Measurements from ENCODE around the gene ERC2.

Gene ERC2

GRCh38 chr3:56383092-56383491 lies 85.2 kb downstream of the ERC2 start:
- no peaks in the 10 kb centered on the region for H3K4me1 ChIP-seq (ENCODE audit: control insufficient read depth, insufficient read depth, low read length)
- no peak overlapping the region for H3K4me3 ChIP-seq (ENCODE audit: low read length)
- H3K27me3 ChIP-seq (ENCODE audit: control insufficient read depth, insufficient read depth, low read length), result no peaks in the 10 kb centered on the region
- H3K9ac ChIP-seq (ENCODE audit: low read length), result no peak overlapping the region
- H3K36me3 ChIP-seq (ENCODE audit: control insufficient read depth, insufficient read depth, low read length), result no peaks in the 10 kb centered on the region
- H3K27ac ChIP-seq (ENCODE audit: low read depth, low read length), result no peak overlapping the region

GRCh38 chr3:56379723-56380287 lies 88.5 kb downstream of the ERC2 start:
- H3K36me3 ChIP-seq (ENCODE audit: control insufficient read depth, insufficient read depth, low read length), result no peaks in the 10 kb centered on the region

GRCh38 chr3:56375654-56376053 lies 92.6 kb downstream of the ERC2 start:
- Histone ChIP-seq H3K9ac (ENCODE audit: low read length) (no peak overlapping the region), H3K4me3 (ENCODE audit: low read length) (no peak overlapping the region), H3K36me3 (ENCODE audit: control insufficient read depth, insufficient read depth, low read length) (no peaks in the 10 kb centered on the region), H3K27me3 (ENCODE audit: control insufficient read depth, insufficient read depth, low read length) (no peaks in the 10 kb centered on the region), H3K27ac (ENCODE audit: low read depth, low read length) (no peak overlapping the region), H3K4me1 (ENCODE audit: control insufficient read depth, insufficient read depth, low read length) (no peaks in the 10 kb centered on the region)

More at GRCh38 chr3:56379723-56380287, 88.5 kb downstream of the ERC2 start:
- Histone ChIP-seq H3K27ac (ENCODE audit: low read depth, low read length) (no peak overlapping the region), H3K4me3 (ENCODE audit: low read length) (no peak overlapping the region), H3K27me3 (ENCODE audit: control insufficient read depth, insufficient read depth, low read length) (no peaks in the 10 kb centered on the region), H3K9ac (ENCODE audit: low read length) (no peak overlapping the region), H3K4me1 (ENCODE audit: control insufficient read depth, insufficient read depth, low read length) (no peaks in the 10 kb centered on the region)

GRCh38 chr3:56373386-56373785 lies 94.9 kb downstream of the ERC2 start:
- no peak overlapping the region for H3K27ac ChIP-seq (ENCODE audit: low read depth, low read length)
- no peaks in the 10 kb centered on the region for H3K36me3 ChIP-seq (ENCODE audit: control insufficient read depth, insufficient read depth, low read length)
- no peak overlapping the region for H3K9ac ChIP-seq (ENCODE audit: low read length)
- no peak overlapping the region for H3K4me3 ChIP-seq (ENCODE audit: low read length)
- H3K4me1 ChIP-seq (ENCODE audit: control insufficient read depth, insufficient read depth, low read length), result no peaks in the 10 kb centered on the region
- no peaks in the 10 kb centered on the region for H3K27me3 ChIP-seq (ENCODE audit: control insufficient read depth, insufficient read depth, low read length)

GRCh38 chr3:56370991-56371775 lies 97.1 kb downstream of the ERC2 start:
- Histone ChIP-seq H3K4me3 (ENCODE audit: low read length) (no peak overlapping the region), H3K9ac (ENCODE audit: low read length) (no peak overlapping the region), H3K27ac (ENCODE audit: low read depth, low read length) (no peak overlapping the region), H3K4me1 (ENCODE audit: control insufficient read depth, insufficient read depth, low read length) (no peaks in the 10 kb centered on the region), H3K36me3 (ENCODE audit: control insufficient read depth, insufficient read depth, low read length) (no peaks in the 10 kb centered on the region), H3K27me3 (ENCODE audit: control insufficient read depth, insufficient read depth, low read length) (no peaks in the 10 kb centered on the region)

GRCh38 chr3:56369914-56370313 lies 98.4 kb downstream of the ERC2 start:
- H3K27me3 ChIP-seq (ENCODE audit: control insufficient read depth, insufficient read depth, low read length), result no peaks in the 10 kb centered on the region
- no peak overlapping the region for H3K4me3 ChIP-seq (ENCODE audit: low read length)
- H3K9ac ChIP-seq (ENCODE audit: low read length), result no peak overlapping the region
- no peaks in the 10 kb centered on the region for H3K4me1 ChIP-seq (ENCODE audit: control insufficient read depth, insufficient read depth, low read length)
- no peak overlapping the region for H3K27ac ChIP-seq (ENCODE audit: low read depth, low read length)
- H3K36me3 ChIP-seq (ENCODE audit: control insufficient read depth, insufficient read depth, low read length), result no peaks in the 10 kb centered on the region

- no peaks in the 10 kb centered on the region for H3K4me1 ChIP-seq (ENCODE audit: control insufficient read depth, insufficient read depth, low read length)
- no peak overlapping the region for H3K27ac ChIP-seq (ENCODE audit: low read depth, low read length)
- no peaks in the 10 kb centered on the region for H3K36me3 ChIP-seq (ENCODE audit: control insufficient read depth, insufficient read depth, low read length)
- H3K4me3 ChIP-seq (ENCODE audit: low read length), result no peak overlapping the region
- no peak overlapping the region for H3K9ac ChIP-seq (ENCODE audit: low read length)
- no peaks in the 10 kb centered on the region for H3K27me3 ChIP-seq (ENCODE audit: control insufficient read depth, insufficient read depth, low read length)
Observed at GRCh38 chr3:56368846-56369245, 99.4 kb downstream of the ERC2 start.

GRCh38 chr3:56366641-56367162 lies 101.6 kb downstream of the ERC2 start:
- no peaks in the 10 kb centered on the region for H3K4me1 ChIP-seq (ENCODE audit: control insufficient read depth, insufficient read depth, low read length)
- H3K4me3 ChIP-seq (ENCODE audit: low read length), result no peak overlapping the region
- no peaks in the 10 kb centered on the region for H3K27me3 ChIP-seq (ENCODE audit: control insufficient read depth, insufficient read depth, low read length)
- H3K36me3 ChIP-seq (ENCODE audit: control insufficient read depth, insufficient read depth, low read length), result no peaks in the 10 kb centered on the region
- H3K9ac ChIP-seq (ENCODE audit: low read length), result no peak overlapping the region
- no peak overlapping the region for H3K27ac ChIP-seq (ENCODE audit: low read depth, low read length)

- Histone ChIP-seq H3K36me3 (ENCODE audit: control insufficient read depth, insufficient read depth, low read length) (no peaks in the 10 kb centered on the region), H3K4me1 (ENCODE audit: control insufficient read depth, insufficient read depth, low read length) (no peaks in the 10 kb centered on the region), H3K9ac (ENCODE audit: low read length) (no peak overlapping the region), H3K4me3 (ENCODE audit: low read length) (no peak overlapping the region), H3K27ac (ENCODE audit: low read depth, low read length) (no peak overlapping the region), H3K27me3 (ENCODE audit: control insufficient read depth, insufficient read depth, low read length) (no peaks in the 10 kb centered on the region)
Observed at GRCh38 chr3:56365905-56366640, 102.2 kb downstream of the ERC2 start.

- no peak overlapping the region for H3K4me3 ChIP-seq (ENCODE audit: low read length)
- no peaks in the 10 kb centered on the region for H3K36me3 ChIP-seq (ENCODE audit: control insufficient read depth, insufficient read depth, low read length)
- no peak overlapping the region for H3K9ac ChIP-seq (ENCODE audit: low read length)
- no peak overlapping the region for H3K27ac ChIP-seq (ENCODE audit: low read depth, low read length)
- no peaks in the 10 kb centered on the region for H3K27me3 ChIP-seq (ENCODE audit: control insufficient read depth, insufficient read depth, low read length)
- H3K4me1 ChIP-seq (ENCODE audit: control insufficient read depth, insufficient read depth, low read length), result no peaks in the 10 kb centered on the region
Observed at GRCh38 chr3:56364665-56365064, 103.6 kb downstream of the ERC2 start.

GRCh38 chr3:56363720-56364119 lies 104.5 kb downstream of the ERC2 start:
- Histone ChIP-seq H3K4me1 (ENCODE audit: control insufficient read depth, insufficient read depth, low read length) (no peaks in the 10 kb centered on the region), H3K36me3 (ENCODE audit: control insufficient read depth, insufficient read depth, low read length) (no peaks in the 10 kb centered on the region), H3K9ac (ENCODE audit: low read length) (no peak overlapping the region), H3K27ac (ENCODE audit: low read depth, low read length) (no peak overlapping the region), H3K4me3 (ENCODE audit: low read length) (no peak overlapping the region), H3K27me3 (ENCODE audit: control insufficient read depth, insufficient read depth, low read length) (no peaks in the 10 kb centered on the region)

GRCh38 chr3:56361731-56362130 lies 106.5 kb downstream of the ERC2 start:
- H3K36me3 ChIP-seq (ENCODE audit: control insufficient read depth, insufficient read depth, low read length), result no peaks in the 10 kb centered on the region
- H3K27me3 ChIP-seq (ENCODE audit: control insufficient read depth, insufficient read depth, low read length), result no peaks in the 10 kb centered on the region
- no peak overlapping the region for H3K4me3 ChIP-seq (ENCODE audit: low read length)
- H3K4me1 ChIP-seq (ENCODE audit: control insufficient read depth, insufficient read depth, low read length), result no peaks in the 10 kb centered on the region
- no peak overlapping the region for H3K27ac ChIP-seq (ENCODE audit: low read depth, low read length)
- no peak overlapping the region for H3K9ac ChIP-seq (ENCODE audit: low read length)
